Ascending aorta (tissue), 2 donors: ENCODE measurements around the gene C6orf52. TPM values are rescaled to one million over a fixed set of nuclear protein-coding genes. Genes with fewer than 3 reads are reported as not detected.
"Not testable (repeated sequence)": the region's sequence is repeated elsewhere in the genome, so short reads cannot be mapped to it uniquely, and the experiment has no call there.

Source experiments
- DNase-seq, 2 donors: peaks; one replicate each; pipeline ENCODE4 v3.0.0-alpha.2; 2019; ENCODE audit warnings: low spot score in 2 of 2
- H3K27ac ChIP-seq, 2 donors: fragments of 200-600 bp; sonication (generic); one replicate each; pipeline ENCODE4 v1.5.1; 2016 to 2017; ENCODE audit warnings: mild to moderate bottlenecking in 1 of 2
- H3K27me3 ChIP-seq: fragments of 200-600 bp; sonication (generic); one replicate; pipeline ENCODE4 v1.5.1; 2017
- H3K36me3 ChIP-seq, 2 donors: fragments of 200-600 bp; sonication (generic); one replicate each; pipeline ENCODE4 v1.5.1; 2016
- H3K4me1 ChIP-seq, 2 donors: fragments of 200-600 bp; sonication (generic); one replicate each; pipeline ENCODE4 v1.5.1; 2016 to 2017; ENCODE audit warnings: mild to moderate bottlenecking in 1 of 2
- H3K4me3 ChIP-seq, 2 donors: fragments of 200-600 bp; sonication (generic); one replicate each; pipeline ENCODE4 v1.5.1; 2016 to 2017; ENCODE audit warnings: mild to moderate bottlenecking in 1 of 2
- H3K9me3 ChIP-seq, 2 donors: fragments of 200-600 bp; sonication (generic); one replicate each; pipeline ENCODE4 v1.5.1; 2016
- intact Hi-C: fragments of 100-400 bp; cut with DNase I; formaldehyde crosslinking; loops from one replicate; pipeline ENCODE4 v1.15.1; 2023
- total RNA-seq: library from RNA; depleted of rRNA; stranded (reverse); fragments of >200 nt; gene quantifications from one replicate; pipeline ENCODE4 v1.1.0, GENCODE V29; 2016
- TF ChIP-seq, protein P1 (sequence below), 3 experiments: fragments of 200-600 bp in 2 of 3; fragments of 450-650 bp in 1 of 3; sonication (generic) in 2 of 3; IDR thresholded peaks; one replicate each; pipeline ENCODE4 v1.5.1; 2016 to 2019; ENCODE audit warnings: antibody characterized with exemption in 3 of 3, mild to moderate bottlenecking in 1 of 3, moderate library complexity in 1 of 3

The C6orf52 gene
- total RNA-seq, 1 donor from 2014 or later: not detected

DNA sequence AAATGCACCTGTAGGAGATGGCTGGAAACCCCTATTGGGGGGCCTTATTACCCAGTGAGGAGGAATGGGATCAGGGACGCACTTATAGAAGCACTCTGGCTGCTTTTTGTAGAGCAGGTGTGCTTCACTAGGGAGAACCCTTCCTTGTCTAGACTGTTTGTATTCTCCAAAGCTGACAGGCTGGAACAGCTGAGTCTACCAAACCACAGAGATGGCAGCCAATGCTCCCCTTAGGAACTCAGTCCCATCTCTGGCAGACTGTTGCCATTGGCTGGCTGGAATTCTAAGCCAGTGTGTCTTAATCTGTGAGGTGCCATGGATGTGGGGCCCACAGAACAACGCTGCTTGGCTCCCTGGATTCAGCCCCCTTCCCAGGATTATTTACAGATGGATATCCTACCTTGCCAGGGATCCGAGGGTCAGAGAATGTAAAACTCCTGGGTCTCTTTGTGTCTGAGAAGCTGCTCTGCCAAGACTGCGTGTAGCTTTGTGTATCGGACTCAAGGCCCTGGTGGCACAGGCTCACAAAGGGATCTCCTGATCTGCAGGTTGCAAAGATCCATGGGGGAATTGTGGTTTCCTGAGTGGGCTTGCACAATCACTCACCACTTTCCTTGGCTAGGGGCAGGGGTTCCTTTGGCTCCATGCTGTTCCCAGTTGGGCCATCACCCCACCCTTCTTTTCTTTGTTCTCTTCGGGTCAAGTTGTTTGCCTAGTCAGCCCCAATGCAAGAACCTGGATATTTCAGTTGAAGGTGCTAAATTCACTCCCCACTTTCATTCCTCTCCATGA is 26.1 kb downstream of the C6orf52 start:
- Histone ChIP-seq H3K27me3 (no peaks in the 10 kb centered on the region), H3K36me3 (no peaks in the 10 kb centered on the region), H3K9me3 (no peaks in the 10 kb centered on the region), H3K4me3 (no peak overlapping the region), H3K27ac (no peak overlapping the region), H3K4me1 (no peaks in the 10 kb centered on the region)
- no peak for DNase-seq
- TF ChIP-seq, protein P1, sequence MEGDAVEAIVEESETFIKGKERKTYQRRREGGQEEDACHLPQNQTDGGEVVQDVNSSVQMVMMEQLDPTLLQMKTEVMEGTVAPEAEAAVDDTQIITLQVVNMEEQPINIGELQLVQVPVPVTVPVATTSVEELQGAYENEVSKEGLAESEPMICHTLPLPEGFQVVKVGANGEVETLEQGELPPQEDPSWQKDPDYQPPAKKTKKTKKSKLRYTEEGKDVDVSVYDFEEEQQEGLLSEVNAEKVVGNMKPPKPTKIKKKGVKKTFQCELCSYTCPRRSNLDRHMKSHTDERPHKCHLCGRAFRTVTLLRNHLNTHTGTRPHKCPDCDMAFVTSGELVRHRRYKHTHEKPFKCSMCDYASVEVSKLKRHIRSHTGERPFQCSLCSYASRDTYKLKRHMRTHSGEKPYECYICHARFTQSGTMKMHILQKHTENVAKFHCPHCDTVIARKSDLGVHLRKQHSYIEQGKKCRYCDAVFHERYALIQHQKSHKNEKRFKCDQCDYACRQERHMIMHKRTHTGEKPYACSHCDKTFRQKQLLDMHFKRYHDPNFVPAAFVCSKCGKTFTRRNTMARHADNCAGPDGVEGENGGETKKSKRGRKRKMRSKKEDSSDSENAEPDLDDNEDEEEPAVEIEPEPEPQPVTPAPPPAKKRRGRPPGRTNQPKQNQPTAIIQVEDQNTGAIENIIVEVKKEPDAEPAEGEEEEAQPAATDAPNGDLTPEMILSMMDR (IDR thresholded peaks at IDR 0.05): no peak
- intact Hi-C loops: no loop called here

DNA sequence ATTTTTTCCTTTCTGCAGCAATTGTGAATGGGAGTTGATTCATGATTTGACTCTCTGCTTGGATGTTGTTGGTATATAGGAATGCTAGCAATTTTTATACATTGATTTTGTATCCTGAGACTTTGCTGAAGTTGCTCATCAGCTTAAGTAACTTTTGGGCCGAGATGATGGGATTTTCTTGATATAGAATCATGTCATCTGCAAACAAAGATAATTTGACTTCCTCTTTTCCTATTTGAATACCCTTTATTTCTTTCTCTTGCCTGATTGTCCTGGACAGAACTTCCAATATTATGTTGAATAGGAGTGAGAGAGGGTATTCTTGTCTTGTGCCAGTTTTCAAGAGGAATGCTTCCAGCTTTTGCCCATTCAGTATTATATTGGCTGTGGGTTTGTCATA is 28.8 kb downstream of the C6orf52 start:
- DNase-seq, H3K27me3 ChIP-seq, H3K27ac ChIP-seq, H3K36me3 ChIP-seq, H3K9me3 ChIP-seq, intact Hi-C loops, H3K4me3 ChIP-seq, H3K4me1 ChIP-seq: not testable (repeated sequence)

DNA sequence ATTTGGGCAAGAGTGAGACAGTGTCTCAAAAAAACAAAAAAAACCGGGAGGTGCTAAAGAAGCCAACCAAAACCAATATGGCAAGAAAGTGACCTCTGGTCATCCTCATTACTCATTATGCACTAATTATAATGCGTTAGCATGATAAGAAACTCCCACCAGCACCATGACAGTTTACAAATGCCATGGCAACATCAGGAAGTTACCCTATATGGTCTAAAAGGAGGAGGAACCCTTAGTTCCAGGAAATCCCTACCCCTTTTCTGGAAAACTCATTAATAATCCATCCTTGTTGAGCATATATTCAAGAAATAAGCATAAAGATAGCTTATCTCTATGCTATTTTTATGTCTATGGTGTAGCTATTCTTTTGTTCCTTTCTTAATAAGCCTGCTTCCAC is 31.7 kb downstream of the C6orf52 start:
- TF ChIP-seq, protein P1 (IDR thresholded peaks at IDR 0.05): no peak
- no peak overlapping the region for H3K27ac ChIP-seq
- H3K36me3 ChIP-seq: no peaks in the 10 kb centered on the region
- no peaks in the 10 kb centered on the region for H3K4me1 ChIP-seq
- no peak overlapping the region for H3K4me3 ChIP-seq
- no peaks in the 10 kb centered on the region for H3K27me3 ChIP-seq
- intact Hi-C loops: no loop called here
- H3K9me3 ChIP-seq: no peaks in the 10 kb centered on the region
- DNase-seq: no peak

DNA sequence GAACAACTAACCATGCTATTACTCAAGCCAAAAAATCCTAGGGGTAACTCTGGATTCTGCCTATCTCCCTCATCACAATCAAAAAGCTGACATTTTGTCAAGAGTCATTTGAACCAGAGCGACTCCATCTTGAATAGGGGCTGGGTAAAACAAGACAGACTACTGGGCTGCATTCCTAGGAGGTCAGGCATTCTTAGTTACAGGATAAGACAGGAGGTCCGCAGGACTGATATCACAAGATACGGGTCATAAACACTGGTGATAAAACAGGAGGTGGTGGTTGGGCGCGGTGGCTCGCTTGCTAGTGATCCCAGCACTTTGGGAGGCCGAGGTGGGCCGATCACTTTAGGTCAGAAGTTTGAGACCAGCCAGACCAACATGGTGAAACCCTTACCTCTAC is 32.2 kb downstream of the C6orf52 start:
- Histone ChIP-seq H3K27ac (no peak overlapping the region), H3K4me3 (no peak overlapping the region), H3K9me3 (no peaks in the 10 kb centered on the region), H3K36me3 (no peaks in the 10 kb centered on the region), H3K4me1 (no peaks in the 10 kb centered on the region), H3K27me3 (no peaks in the 10 kb centered on the region)
- no peak for DNase-seq
- intact Hi-C loops: no loop called here
- TF ChIP-seq, protein P1 (IDR thresholded peaks at IDR 0.05): no peak

DNA sequence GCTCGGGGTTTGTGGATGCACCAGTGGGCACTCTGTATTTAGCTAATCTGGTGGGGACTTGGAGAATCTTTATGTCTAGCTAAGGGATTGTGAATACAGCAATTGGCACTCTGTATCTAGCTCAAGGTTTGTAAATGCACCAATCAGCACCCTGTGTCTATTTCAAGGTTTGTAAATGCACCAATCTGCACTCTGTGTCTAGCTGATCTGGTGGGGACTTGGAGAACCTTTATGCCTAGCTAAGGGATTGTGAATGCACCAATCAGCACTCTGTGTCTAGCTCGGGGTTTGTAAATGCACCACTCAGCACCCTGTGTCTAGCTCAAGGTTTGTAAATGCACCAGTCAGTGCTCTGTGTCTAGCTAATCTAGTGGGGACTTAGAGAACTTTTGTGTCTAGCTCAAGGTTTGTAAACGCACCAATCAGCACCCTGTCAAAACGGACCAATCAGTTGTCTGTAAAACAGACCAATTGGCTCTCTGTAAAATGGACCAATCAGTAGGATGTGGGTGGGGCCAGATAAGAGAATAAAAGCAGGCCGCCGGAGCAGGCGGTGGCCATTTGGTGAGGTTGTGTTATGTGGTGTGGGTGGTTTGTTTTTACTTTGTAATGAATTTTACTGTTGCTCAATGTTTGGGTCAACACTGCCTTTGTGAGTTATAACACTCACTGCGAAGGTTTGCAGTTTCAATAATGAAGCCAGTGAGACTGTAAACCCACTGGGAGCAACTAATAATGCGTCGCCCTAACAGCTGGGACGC is 33.8 kb downstream of the C6orf52 start:
- H3K27me3 ChIP-seq, H3K4me1 ChIP-seq, H3K9me3 ChIP-seq, intact Hi-C loops, H3K36me3 ChIP-seq, DNase-seq, H3K27ac ChIP-seq, H3K4me3 ChIP-seq: not testable (repeated sequence)

DNA sequence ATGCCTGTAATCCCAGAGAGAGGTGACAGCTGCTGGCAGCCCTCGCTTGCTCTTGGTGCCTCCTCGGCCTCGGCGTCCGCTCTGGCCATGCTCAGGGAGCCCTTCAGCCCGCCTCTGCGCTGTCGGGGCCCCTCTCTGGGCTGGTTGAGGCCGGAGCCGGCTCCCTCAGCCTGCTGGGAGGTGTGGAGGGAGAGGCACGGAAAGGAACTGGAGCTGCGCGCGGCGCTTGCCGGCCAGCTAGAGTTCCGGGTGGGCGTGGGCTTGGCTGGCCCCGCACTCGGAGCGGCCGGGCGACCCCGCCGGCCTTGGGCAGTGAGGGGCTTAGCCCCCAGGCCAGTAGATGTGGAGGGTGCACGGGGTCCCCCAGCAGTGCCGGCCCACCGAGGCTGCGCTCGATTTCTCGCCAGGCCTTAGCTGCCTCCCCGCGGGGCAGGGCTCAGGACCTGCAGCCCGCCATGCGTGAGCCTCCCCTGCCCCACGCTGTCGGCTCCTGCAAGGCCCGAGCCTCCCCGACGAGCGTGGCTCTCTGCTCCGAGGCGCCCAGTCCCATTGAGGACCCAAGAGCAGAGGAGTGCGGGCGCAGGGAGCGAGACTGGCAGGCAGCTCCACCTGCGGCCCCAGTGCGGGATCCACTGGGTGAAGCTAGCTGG is 34.6 kb downstream of the C6orf52 start:
- Histone ChIP-seq H3K27me3 (no peaks in the 10 kb centered on the region), H3K4me3 (peak overlapping the region in 1 of 2 donors; percentile 53), H3K27ac (no peak overlapping the region), H3K36me3 (no peaks in the 10 kb centered on the region), H3K4me1 (no peaks in the 10 kb centered on the region), H3K9me3 (no peaks in the 10 kb centered on the region)
- DNase-seq: no peak
- intact Hi-C loops: no loop called here
- TF ChIP-seq, protein P1 (IDR thresholded peaks at IDR 0.05): no peak
